GM12878 (cell line): ENCODE results near the gene C17orf114.

Source experiments
- NFYA ChIP-seq: IDR thresholded peaks from 2 replicates; pipeline ENCODE4 v1.6.1; 2011; ENCODE audit warnings: low read depth, mild to moderate bottlenecking, low read length, improper control_type of control experiment, borderline replicate concordance
- RBBP5 ChIP-seq: fragments of 200-600 bp; sonication (generic); conservative IDR thresholded peaks from 2 replicates; pipeline ENCODE4 v1.6.1; 2016
- TAF1 ChIP-seq: IDR thresholded peaks from 2 replicates; pipeline ENCODE4 v1.6.1; 2011; ENCODE audit warnings: mild to moderate bottlenecking, low read depth, low read length, borderline replicate concordance

DNA sequence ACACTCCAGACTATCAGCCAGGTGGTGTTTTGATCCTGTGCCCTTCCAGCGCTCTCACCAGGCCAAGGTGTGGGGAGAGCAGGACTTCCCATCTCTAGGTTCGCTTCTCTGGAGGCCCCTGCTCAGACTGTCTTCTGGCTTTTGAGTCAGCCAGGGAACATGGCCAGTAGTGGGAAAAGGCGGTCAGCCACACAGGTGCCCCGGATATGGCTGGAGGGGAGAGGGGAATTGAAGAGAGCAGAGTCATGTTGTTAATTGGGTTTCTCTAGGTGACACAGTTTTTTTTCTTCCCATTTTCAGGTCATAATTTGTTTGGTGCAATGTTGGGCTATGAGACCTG lies 32.5 kb upstream of the C17orf114 start:
- no peak for TF ChIP-seq RBBP5
- TF ChIP-seq NFYA = no peak
- no peak for TF ChIP-seq TAF1
